22Rv1 (cell line): ENCODE results near the gene TMEM161B.
A peak's percentile ranks its signal among the peaks of the same experiment; 100 is the strongest.

ENCODE experiments used
- H3K27ac ChIP-seq: fragments of 450-650 bp; 2 replicates; pipeline ENCODE4 v1.5.1; 2017
- CTCF ChIP-seq: fragments of 450-650 bp; IDR thresholded peaks from 2 replicates; pipeline ENCODE4 v1.5.1; 2017; ENCODE audit warnings: mild to moderate bottlenecking
- ZFX ChIP-seq: fragments of 450-650 bp; IDR thresholded peaks from 2 replicates; pipeline ENCODE4 v1.6.1; 2017; ENCODE audit warnings: antibody characterized with exemption, borderline replicate concordance

The TMEM161B gene

GRCh38 chr5:88268385-88269184 is at the start of gene TMEM161B:
Gene TMEM161B, minus strand, starts transcription at chr5:88268845. Its CDS starts 122 bp downstream, at chr5:88268723.
- TF ChIP-seq ZFX (no peak), CTCF (no peak)

GRCh38 chr5:88304356-88304755 is 35.7 kb upstream of the TMEM161B start:
- no peak overlapping the region for H3K27ac ChIP-seq
- TF ChIP-seq ZFX (no peak), CTCF (no peak)

More at GRCh38 chr5:88268385-88269184, at the start of gene TMEM161B:
- peak within 1 kb of the TSS; percentile 79 for H3K27ac ChIP-seq

GRCh38 chr5:88298425-88298824 is 29.8 kb upstream of the TMEM161B start:
- no peak overlapping the region for H3K27ac ChIP-seq
- TF ChIP-seq CTCF (no peak), ZFX (no peak)

GRCh38 chr5:88290801-88291200 is 22.2 kb upstream of the TMEM161B start:
- TF ChIP-seq CTCF (no peak), ZFX (no peak)

GRCh38 chr5:88288528-88289197 is 20.0 kb upstream of the TMEM161B start:
- TF ChIP-seq CTCF = no peak
- H3K27ac ChIP-seq = no peak overlapping the region

More at GRCh38 chr5:88290801-88291200, 22.2 kb upstream of the TMEM161B start:
- no peak overlapping the region for H3K27ac ChIP-seq

GRCh38 chr5:88287846-88288527 is 19.3 kb upstream of the TMEM161B start:
- no peak overlapping the region for H3K27ac ChIP-seq

More at GRCh38 chr5:88287846-88288527, 19.3 kb upstream of the TMEM161B start:
- TF ChIP-seq CTCF = no peak
- no peak for TF ChIP-seq ZFX
